ENCODE measurements around the gene ARHGDIB.
A peak's percentile ranks its signal among the peaks of the same experiment; 100 is the strongest.

Gene ARHGDIB

GRCh38 chr12:14910090-14910915 lies 51.1 kb downstream of the ARHGDIB start:
- no peak overlapping the region for H3K27ac ChIP-seq

GRCh38 chr12:14907953-14908352 lies 53.4 kb downstream of the ARHGDIB start:
- H3K9me3 ChIP-seq (ENCODE audit: low read depth, low read length): no peaks in the 10 kb centered on the region
- no peak overlapping the region for H3K27ac ChIP-seq
- no peak for DNase-seq (ENCODE audit: low read depth, low spot score)
- H3K36me3 ChIP-seq (ENCODE audit: insufficient read depth, low read length): no peaks in the 10 kb centered on the region
- no peak overlapping the region for H3K4me3 ChIP-seq
- no peak overlapping the region for H3K9ac ChIP-seq (ENCODE audit: insufficient read length)
- no peak for TF ChIP-seq EZH2 (IDR thresholded peaks at IDR 0.05)
- no peak for TF ChIP-seq POLR2AphosphoS5 (IDR thresholded peaks at IDR 0.05; ENCODE audit: borderline replicate concordance, low read depth, low read length)
- no peak for TF ChIP-seq FOXP2 (optimal IDR thresholded peaks at IDR 0.05; ENCODE audit: control extremely low read depth, extremely low read length, insufficient read depth)

More at GRCh38 chr12:14910090-14910915, 51.1 kb downstream of the ARHGDIB start:
- TF ChIP-seq POLR2AphosphoS5 (IDR thresholded peaks at IDR 0.05; ENCODE audit: borderline replicate concordance, low read depth, low read length) (no peak), EZH2 (IDR thresholded peaks at IDR 0.05) (no peak), FOXP2 (optimal IDR thresholded peaks at IDR 0.05; ENCODE audit: control extremely low read depth, extremely low read length, insufficient read depth) (no peak)
- DNase-seq (ENCODE audit: low read depth, low spot score): no peak
- Histone ChIP-seq H3K36me3 (ENCODE audit: insufficient read depth, low read length) (no peaks in the 10 kb centered on the region), H3K4me3 (no peak overlapping the region), H3K9ac (ENCODE audit: insufficient read length) (no peak overlapping the region), H3K9me3 (ENCODE audit: low read depth, low read length) (no peaks in the 10 kb centered on the region)

GRCh38 chr12:14906114-14906513 lies 55.3 kb downstream of the ARHGDIB start:
- Histone ChIP-seq H3K36me3 (ENCODE audit: insufficient read depth, low read length) (no peaks in the 10 kb centered on the region), H3K9ac (ENCODE audit: insufficient read length) (no peak overlapping the region), H3K4me3 (no peak overlapping the region), H3K9me3 (ENCODE audit: low read depth, low read length) (no peaks in the 10 kb centered on the region), H3K27ac (no peak overlapping the region)
- no peak for DNase-seq (ENCODE audit: low read depth, low spot score)
- TF ChIP-seq POLR2AphosphoS5 (IDR thresholded peaks at IDR 0.05; ENCODE audit: borderline replicate concordance, low read depth, low read length) (no peak), EZH2 (IDR thresholded peaks at IDR 0.05) (no peak), FOXP2 (optimal IDR thresholded peaks at IDR 0.05; ENCODE audit: control extremely low read depth, extremely low read length, insufficient read depth) (no peak)

- TF ChIP-seq POLR2AphosphoS5 (IDR thresholded peaks at IDR 0.05; ENCODE audit: borderline replicate concordance, low read depth, low read length) (no peak), EZH2 (IDR thresholded peaks at IDR 0.05) (no peak), FOXP2 (optimal IDR thresholded peaks at IDR 0.05; ENCODE audit: control extremely low read depth, extremely low read length, insufficient read depth) (no peak)
- no peak overlapping the region for H3K27ac ChIP-seq
- H3K4me3 ChIP-seq: no peak overlapping the region
- no peak for DNase-seq (ENCODE audit: low read depth, low spot score)
- H3K36me3 ChIP-seq (ENCODE audit: insufficient read depth, low read length): no peaks in the 10 kb centered on the region
- H3K9me3 ChIP-seq (ENCODE audit: low read depth, low read length): no peaks in the 10 kb centered on the region
- H3K9ac ChIP-seq (ENCODE audit: insufficient read length): no peak overlapping the region
Measured at GRCh38 chr12:14905269-14906004, 56.0 kb downstream of the ARHGDIB start.

GRCh38 chr12:14904854-14905253 lies 56.5 kb downstream of the ARHGDIB start:
- H3K9me3 ChIP-seq (ENCODE audit: low read depth, low read length): no peaks in the 10 kb centered on the region
- no peak overlapping the region for H3K9ac ChIP-seq (ENCODE audit: insufficient read length)
- H3K36me3 ChIP-seq (ENCODE audit: insufficient read depth, low read length): no peaks in the 10 kb centered on the region
- DNase-seq (ENCODE audit: low read depth, low spot score): no peak
- H3K4me3 ChIP-seq: no peak overlapping the region
- no peak overlapping the region for H3K27ac ChIP-seq
- TF ChIP-seq POLR2AphosphoS5 (IDR thresholded peaks at IDR 0.05; ENCODE audit: borderline replicate concordance, low read depth, low read length) (no peak), FOXP2 (optimal IDR thresholded peaks at IDR 0.05; ENCODE audit: control extremely low read depth, extremely low read length, insufficient read depth) (no peak), EZH2 (IDR thresholded peaks at IDR 0.05) (no peak)

GRCh38 chr12:14903386-14904098 lies 57.9 kb downstream of the ARHGDIB start:
- DNase-seq (ENCODE audit: low read depth, low spot score): no peak
- Histone ChIP-seq H3K9me3 (ENCODE audit: low read depth, low read length) (no peaks in the 10 kb centered on the region), H3K27ac (no peak overlapping the region; the same call in 1 of the 2 replicates), H3K4me3 (no peak overlapping the region), H3K36me3 (ENCODE audit: insufficient read depth, low read length) (no peaks in the 10 kb centered on the region), H3K9ac (ENCODE audit: insufficient read length) (no peak overlapping the region)
- no peak for TF ChIP-seq FOXP2 (optimal IDR thresholded peaks at IDR 0.05; ENCODE audit: control extremely low read depth, extremely low read length, insufficient read depth)

- H3K9ac ChIP-seq (ENCODE audit: insufficient read length): no peak overlapping the region
- no peak overlapping the region; the same call in 1 of the 2 replicates for H3K4me3 ChIP-seq
- H3K27ac ChIP-seq: peak overlapping the region; percentile 72; the same call in 1 of the 2 replicates
- no peaks in the 10 kb centered on the region for H3K9me3 ChIP-seq (ENCODE audit: low read depth, low read length)
- TF ChIP-seq POLR2AphosphoS5 (IDR thresholded peaks at IDR 0.05; ENCODE audit: borderline replicate concordance, low read depth, low read length) (no peak), EZH2 (IDR thresholded peaks at IDR 0.05) (no peak), FOXP2 (optimal IDR thresholded peaks at IDR 0.05; ENCODE audit: control extremely low read depth, extremely low read length, insufficient read depth) (no peak)
- DNase-seq (ENCODE audit: low read depth, low spot score): no peak
- no peaks in the 10 kb centered on the region for H3K36me3 ChIP-seq (ENCODE audit: insufficient read depth, low read length)
Measured at GRCh38 chr12:14902465-14902864, 58.9 kb downstream of the ARHGDIB start.

- no peaks in the 10 kb centered on the region for H3K36me3 ChIP-seq (ENCODE audit: insufficient read depth, low read length)
- H3K9ac ChIP-seq (ENCODE audit: insufficient read length): no peak overlapping the region
- TF ChIP-seq EZH2 (IDR thresholded peaks at IDR 0.05) (no peak), FOXP2 (optimal IDR thresholded peaks at IDR 0.05; ENCODE audit: control extremely low read depth, extremely low read length, insufficient read depth) (no peak), POLR2AphosphoS5 (IDR thresholded peaks at IDR 0.05; ENCODE audit: borderline replicate concordance, low read depth, low read length) (no peak)
- H3K9me3 ChIP-seq (ENCODE audit: low read depth, low read length): no peaks in the 10 kb centered on the region
- no peak for DNase-seq (ENCODE audit: low read depth, low spot score)
- H3K27ac ChIP-seq: peak overlapping the region; percentile 35
- H3K4me3 ChIP-seq: no peak overlapping the region
Measured at GRCh38 chr12:14901228-14901562, 60.2 kb downstream of the ARHGDIB start.
